K562 (cell line): ENCODE data around the gene BICD1. TPM values are rescaled to one million over a fixed set of nuclear protein-coding genes. Genes with fewer than 3 reads are reported as not detected.

ENCODE experiments used
- CCNT2 ChIP-seq: IDR thresholded peaks from 2 replicates; pipeline ENCODE4 v1.6.1; 2011; ENCODE audit warnings: borderline replicate concordance, low read depth, mild to moderate bottlenecking, moderate library complexity, mixed read lengths, low read length; ENCODE audit not compliant: insufficient read length; ENCODE audit errors: extremely low read depth
- DEAF1 ChIP-seq: fragments of 450-650 bp; formaldehyde crosslinking; IDR thresholded peaks from 2 replicates; pipeline ENCODE4 v1.4.0; 2020; ENCODE audit warnings: mild to moderate bottlenecking, moderate library complexity
- E2F1 ChIP-seq: sonication (generic); formaldehyde crosslinking; IDR thresholded peaks from 2 replicates; pipeline ENCODE4 v1.8.1; 2023; ENCODE audit warnings: mild to moderate bottlenecking, missing genetic modification reagents, moderate library complexity
- E2F6 ChIP-seq, 2 experiments: IDR thresholded peaks; 2 replicates each; pipeline ENCODE4 v1.6.1; 2011; ENCODE audit warnings: borderline replicate concordance in 1 of 2, control low read depth in 1 of 2, low read depth in 1 of 2, low read length in 1 of 2, mild to moderate bottlenecking in 1 of 2, mixed read lengths in 1 of 2, moderate library complexity in 1 of 2; ENCODE audit not compliant: insufficient read depth in 1 of 2, insufficient read length in 1 of 2, poor library complexity in 1 of 2, severe bottlenecking in 1 of 2; ENCODE audit errors: extremely low read depth in 1 of 2
- NR0B1 ChIP-seq: fragments of 450-650 bp; IDR thresholded peaks from one replicate; pipeline ENCODE4 v1.6.1; 2018; ENCODE audit warnings: mild to moderate bottlenecking, moderate library complexity; ENCODE audit not compliant: partially characterized antibody
- NR2F6 ChIP-seq: fragments of 450-650 bp; formaldehyde crosslinking; IDR thresholded peaks from 2 replicates; pipeline ENCODE4 v1.4.0; 2020; ENCODE audit warnings: mild to moderate bottlenecking
- NR3C1 ChIP-seq: sonication (generic); formaldehyde crosslinking; IDR thresholded peaks from 2 replicates; pipeline ENCODE4 v1.8.1; 2022; ENCODE audit warnings: missing genetic modification reagents
- SLC30A9 ChIP-seq: fragments of 250-450 bp; sonication (Bioruptor Pico); IDR thresholded peaks from 2 replicates; pipeline ENCODE4 v1.8.0; 2022; ENCODE audit warnings: mild to moderate bottlenecking, moderate library complexity
- TEAD4 ChIP-seq, 2 experiments: sonication (generic) in 1 of 2; formaldehyde crosslinking in 1 of 2; IDR thresholded peaks; 2 replicates each; pipeline versions ENCODE4 v1.6.1 to v1.8.0; 2012 to 2022; ENCODE audit warnings: borderline replicate concordance in 1 of 2, inconsistent platforms in 1 of 2, low read length in 1 of 2, mild to moderate bottlenecking in 1 of 2, missing genetic modification reagents in 1 of 2
- ZKSCAN8 ChIP-seq: fragments of 200-800 bp; sonication (Bioruptor generic); IDR thresholded peaks from 2 replicates; pipeline ENCODE4 v1.6.1; 2016; ENCODE audit warnings: missing genetic modification characterization, missing compliant biosample characterization
- polyA plus RNA-seq, 8 experiments: library from polyadenylated mRNA; depleted of rRNA in 4 of 8; stranded (reverse) in 5 of 8; unstranded in 3 of 8; fragments of >200 nt; fragmentation: Nextera tagmentation in 2 of 8; fragmentation: Illumina TruSeq in 1 of 8; extraction: Ambion mirVana in 2 of 8; extraction: Trizol in 1 of 8; gene quantifications; 2 replicates each; pipeline versions ENCODE4 v1.2.1 to v1.2.3, GENCODE V29; 2011 to 2014; ENCODE audit warnings: inconsistent platforms in 1 of 8, missing spikeins in 1 of 8
- total RNA-seq, 7 experiments: library from RNA; depleted of rRNA in 6 of 7; stranded (reverse); fragments of >200 nt in 6 of 7; fragmentation: Illumina TruSeq in 2 of 7; extraction: Trizol in 2 of 7; gene quantifications; 2 replicates each; pipeline versions ENCODE4 v1.2.1 to v1.2.3, GENCODE V29; 2011 to 2021; ENCODE audit warnings: low replicate concordance in 1 of 7
- TF ChIP-seq, protein P1 (sequence below): fragments of 450-650 bp; formaldehyde crosslinking; IDR thresholded peaks from 2 replicates; pipeline ENCODE4 v1.4.0; 2020; ENCODE audit warnings: mild to moderate bottlenecking
- TF ChIP-seq, protein P2 (sequence below): sonication (generic); formaldehyde crosslinking; IDR thresholded peaks from 2 replicates; pipeline ENCODE4 v1.8.1; 2023; ENCODE audit warnings: mild to moderate bottlenecking, missing genetic modification reagents

Gene BICD1
- total and polyA plus RNA-seq, 9 of the 15 experiments (the other 6 are each of a cell fraction or from before 2014, with no cell fraction given) = 3.5 to 21.1 (median 12.5) TPM

DNA sequence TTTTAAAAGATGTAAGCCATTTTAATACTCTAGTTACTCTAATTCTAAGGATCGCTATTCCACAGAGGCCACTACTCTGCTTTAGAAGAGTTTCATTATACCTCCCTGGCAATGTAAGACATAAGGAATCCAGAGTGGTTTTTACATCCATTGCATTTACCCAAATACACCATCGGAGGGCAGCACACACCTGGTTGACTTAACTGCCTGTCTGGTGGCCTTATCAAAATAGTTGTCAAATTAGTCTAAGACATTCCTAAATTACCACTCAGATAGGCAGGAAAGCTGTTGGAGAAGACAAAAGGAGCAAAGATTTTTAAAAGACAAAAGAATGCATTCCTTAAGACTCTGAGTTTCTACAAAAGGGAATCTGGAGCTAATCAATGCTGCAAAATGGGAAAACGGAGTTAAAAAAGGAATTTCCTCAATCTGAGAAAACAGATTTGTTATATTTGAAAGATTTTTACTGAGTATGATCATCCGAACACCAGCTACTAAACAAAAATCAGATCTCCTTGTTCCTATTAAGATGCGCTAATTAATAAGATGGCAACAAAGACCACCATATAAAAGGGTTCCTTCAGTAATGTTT, 258.9 kb downstream of the BICD1 start (continued):
- TF ChIP-seq, protein P1, sequence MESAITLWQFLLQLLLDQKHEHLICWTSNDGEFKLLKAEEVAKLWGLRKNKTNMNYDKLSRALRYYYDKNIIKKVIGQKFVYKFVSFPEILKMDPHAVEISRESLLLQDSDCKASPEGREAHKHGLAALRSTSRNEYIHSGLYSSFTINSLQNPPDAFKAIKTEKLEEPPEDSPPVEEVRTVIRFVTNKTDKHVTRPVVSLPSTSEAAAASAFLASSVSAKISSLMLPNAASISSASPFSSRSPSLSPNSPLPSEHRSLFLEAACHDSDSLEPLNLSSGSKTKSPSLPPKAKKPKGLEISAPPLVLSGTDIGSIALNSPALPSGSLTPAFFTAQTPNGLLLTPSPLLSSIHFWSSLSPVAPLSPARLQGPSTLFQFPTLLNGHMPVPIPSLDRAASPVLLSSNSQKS (CRISPR knock-in tag) = no peak
- TF ChIP-seq ZKSCAN8 (no peak), E2F1 (CRISPR knock-in tag) (no peak), E2F6 (IDR thresholded peaks at IDR 0.05; ENCODE audit: borderline replicate concordance in 1 of 2, extremely low read depth in 1 of 2, insufficient read depth in 1 of 2, insufficient read length in 1 of 2, low read depth in 1 of 2, low read length in 1 of 2, poor library complexity in 1 of 2, severe bottlenecking in 1 of 2) (no peak), SLC30A9 (CRISPR knock-in tag) (no peak), NR0B1 (no peak), TEAD4 (IDR thresholded peaks at IDR 0.05; ENCODE audit: low read length) (no peak), TEAD4 (CRISPR knock-in tag; IDR thresholded peaks at IDR 0.05; ENCODE audit: borderline replicate concordance) (no peak), DEAF1 (peak; percentile 50; the same call in 1 of the 2 replicates), NR3C1 (CRISPR knock-in tag) (no peak), CCNT2 (no peak), NR2F6 (CRISPR knock-in tag) (no peak)
- TF ChIP-seq, protein P2, sequence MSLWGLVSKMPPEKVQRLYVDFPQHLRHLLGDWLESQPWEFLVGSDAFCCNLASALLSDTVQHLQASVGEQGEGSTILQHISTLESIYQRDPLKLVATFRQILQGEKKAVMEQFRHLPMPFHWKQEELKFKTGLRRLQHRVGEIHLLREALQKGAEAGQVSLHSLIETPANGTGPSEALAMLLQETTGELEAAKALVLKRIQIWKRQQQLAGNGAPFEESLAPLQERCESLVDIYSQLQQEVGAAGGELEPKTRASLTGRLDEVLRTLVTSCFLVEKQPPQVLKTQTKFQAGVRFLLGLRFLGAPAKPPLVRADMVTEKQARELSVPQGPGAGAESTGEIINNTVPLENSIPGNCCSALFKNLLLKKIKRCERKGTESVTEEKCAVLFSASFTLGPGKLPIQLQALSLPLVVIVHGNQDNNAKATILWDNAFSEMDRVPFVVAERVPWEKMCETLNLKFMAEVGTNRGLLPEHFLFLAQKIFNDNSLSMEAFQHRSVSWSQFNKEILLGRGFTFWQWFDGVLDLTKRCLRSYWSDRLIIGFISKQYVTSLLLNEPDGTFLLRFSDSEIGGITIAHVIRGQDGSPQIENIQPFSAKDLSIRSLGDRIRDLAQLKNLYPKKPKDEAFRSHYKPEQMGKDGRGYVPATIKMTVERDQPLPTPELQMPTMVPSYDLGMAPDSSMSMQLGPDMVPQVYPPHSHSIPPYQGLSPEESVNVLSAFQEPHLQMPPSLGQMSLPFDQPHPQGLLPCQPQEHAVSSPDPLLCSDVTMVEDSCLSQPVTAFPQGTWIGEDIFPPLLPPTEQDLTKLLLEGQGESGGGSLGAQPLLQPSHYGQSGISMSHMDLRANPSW (CRISPR knock-in tag) = no peak
